WTC11 (cell line): ENCODE data around the gene TMTC2. TPM values are rescaled to one million over a fixed set of nuclear protein-coding genes. Genes with fewer than 3 reads are reported as not detected.

Experiments
- ATAC-seq: fragments of 200-7000 bp; cut with Tn5 transposase; 2 replicates; pipeline ENCODE4 v1.10.0; 2021; ENCODE audit warnings: mild to moderate bottlenecking, moderate library complexity
- CTCF ChIA-PET: fragments of 300-600 bp; sonication (Branson Sonifier 250); formaldehyde crosslinking; loops from one replicate; lab custom pipeline; 2021; ENCODE audit warnings: antibody characterized with exemption; lab: Charles Lee
- POLR2A ChIA-PET: fragments of 350-600 bp; sonication (Branson Sonifier 250); formaldehyde crosslinking; loops from one replicate; lab custom pipeline; 2021; ENCODE audit warnings: antibody characterized with exemption; lab: Charles Lee
- DNase-seq: peaks from one replicate; pipeline ENCODE4 v3.0.0; 2021; ENCODE audit warnings: low spot score
- H3K27ac Mint-ChIP-seq: 2 replicates; pipeline ENCODE4 v1.8.0; 2021; ENCODE audit warnings: mixed read lengths
- H3K27me3 Mint-ChIP-seq: 2 replicates; pipeline ENCODE4 v1.8.0; 2021; ENCODE audit warnings: low read depth, mild to moderate bottlenecking, moderate library complexity, mixed read lengths
- H3K36me3 Mint-ChIP-seq: 2 replicates; pipeline ENCODE4 v1.8.0; 2021; ENCODE audit warnings: mixed read lengths
- H3K4me1 Mint-ChIP-seq: 2 replicates; pipeline ENCODE4 v1.8.0; 2022; ENCODE audit warnings: mixed read lengths
- H3K4me3 Mint-ChIP-seq: 2 replicates; pipeline ENCODE4 v1.8.0; 2021; ENCODE audit warnings: mild to moderate bottlenecking, moderate library complexity, mixed read lengths
- H3K9me3 Mint-ChIP-seq: 2 replicates; pipeline ENCODE4 v1.8.0; 2021; ENCODE audit warnings: mixed read lengths
- AR ChIP-seq: fragments of 250-450 bp; sonication (Bioruptor Pico); IDR thresholded peaks from 2 replicates; pipeline ENCODE4 v1.9.0; 2021; ENCODE audit warnings: mild to moderate bottlenecking
- ATF3 ChIP-seq: sonication (generic); formaldehyde crosslinking; conservative IDR thresholded peaks from 2 replicates; pipeline ENCODE4 v1.8.1; 2022; ENCODE audit warnings: mild to moderate bottlenecking, missing genetic modification reagents
- E2F1 ChIP-seq: sonication (generic); formaldehyde crosslinking; IDR thresholded peaks from 2 replicates; pipeline ENCODE4 v1.8.0; 2022; ENCODE audit warnings: mild to moderate bottlenecking, missing genetic modification reagents
- ETV6 ChIP-seq: sonication (generic); formaldehyde crosslinking; IDR thresholded peaks from 2 replicates; pipeline ENCODE4 v1.8.1; 2022; ENCODE audit warnings: mild to moderate bottlenecking, missing genetic modification reagents
- FOXK1 ChIP-seq: sonication (generic); formaldehyde crosslinking; IDR thresholded peaks from 2 replicates; pipeline ENCODE4 v1.8.0; 2022; ENCODE audit warnings: mild to moderate bottlenecking, moderate library complexity, missing genetic modification reagents
- GTF2I ChIP-seq: fragments of 250-450 bp; sonication (Bioruptor Pico); conservative IDR thresholded peaks from 2 replicates; pipeline ENCODE4 v1.4.0; 2021; ENCODE audit warnings: mild to moderate bottlenecking
- PREB ChIP-seq: sonication (generic); formaldehyde crosslinking; IDR thresholded peaks from 2 replicates; pipeline ENCODE4 v1.8.1; 2022; ENCODE audit warnings: mild to moderate bottlenecking, missing genetic modification reagents, moderate library complexity, borderline replicate concordance
- TP53 ChIP-seq: sonication (generic); formaldehyde crosslinking; IDR thresholded peaks from 2 replicates; pipeline ENCODE4 v1.8.1; 2023; ENCODE audit warnings: mild to moderate bottlenecking, missing genetic modification reagents
- USF2 ChIP-seq: sonication (generic); formaldehyde crosslinking; IDR thresholded peaks from 2 replicates; pipeline ENCODE4 v1.8.1; 2023; ENCODE audit warnings: mild to moderate bottlenecking, missing genetic modification reagents, moderate library complexity
- ZMAT4 ChIP-seq: fragments of 250-450 bp; sonication (Bioruptor Pico); IDR thresholded peaks from 2 replicates; pipeline ENCODE4 v1.9.0; 2021; ENCODE audit warnings: mild to moderate bottlenecking
- ZNF512 ChIP-seq: sonication (generic); formaldehyde crosslinking; IDR thresholded peaks from 2 replicates; pipeline ENCODE4 v1.8.1; 2022; ENCODE audit warnings: missing genetic modification reagents, borderline replicate concordance
- ZNF671 ChIP-seq: fragments of 250-450 bp; sonication (Bioruptor Pico); IDR thresholded peaks from 2 replicates; pipeline ENCODE4 v1.8.0; 2021; ENCODE audit warnings: mild to moderate bottlenecking
- total RNA-seq: library from RNA; stranded (reverse); gene quantifications from 3 replicates; pipeline ENCODE4 v1.2.3, GENCODE V29; 2021

TMTC2 gene
- total RNA-seq, 1 experiment from 2014 or later: 6.4 TPM

GRCh38 chr12:83156815-83157214, 470.1 kb downstream of the TMTC2 start:
- H3K27me3 Mint-ChIP-seq: no peaks in the 10 kb centered on the region
- ATAC-seq (no peak; the same call in 1 of the 2 replicates), DNase-seq (no peak)
- no peak for TF ChIP-seq E2F1 (CRISPR knock-in tag)
- TF ChIP-seq ZMAT4 (CRISPR knock-in tag): no peak
- TF ChIP-seq FOXK1 (CRISPR knock-in tag): no peak
- TF ChIP-seq TP53 (CRISPR knock-in tag): no peak
- TF ChIP-seq ZNF512 (CRISPR knock-in tag): no peak
- TF ChIP-seq PREB (CRISPR knock-in tag): no peak
- no peak for TF ChIP-seq AR
- TF ChIP-seq, all 79 proteins: peak for 0
- Mint-ChIP-seq H3K27ac (no peak overlapping the region), H3K36me3 (no peaks in the 10 kb centered on the region), H3K9me3 (no peaks in the 10 kb centered on the region), H3K4me1 (peaks cover 13% of the 10 kb centered on the region), H3K4me3 (no peak overlapping the region)
- POLR2A ChIA-PET: no interaction called here
- CTCF ChIA-PET: interaction anchor here (0.6 kb wide), 1 partner anchor 405 kb away, joined by 3 read pairs; no protein-coding TSS in a partner anchor

- Mint-ChIP-seq H3K9me3 (no peaks in the 10 kb centered on the region), H3K4me1 (peaks cover 7% of the 10 kb centered on the region), H3K4me3 (no peak overlapping the region), H3K36me3 (no peaks in the 10 kb centered on the region), H3K27me3 (no peaks in the 10 kb centered on the region), H3K27ac (no peak overlapping the region)
- no peak for TF ChIP-seq ETV6 (CRISPR knock-in tag)
- TF ChIP-seq ZNF671: no peak
- no peak for DNase-seq
- ATAC-seq: no peak
- ChIA-PET CTCF (no interaction called here), POLR2A (no interaction called here)
These were observed 470.9 kb downstream of the TMTC2 start for GRCh38 chr12:83157604-83158003.

- Mint-ChIP-seq H3K4me1 (no peaks in the 10 kb centered on the region), H3K9me3 (no peaks in the 10 kb centered on the region), H3K4me3 (no peak overlapping the region), H3K27ac (no peak overlapping the region), H3K36me3 (no peaks in the 10 kb centered on the region), H3K27me3 (no peaks in the 10 kb centered on the region)
- TF ChIP-seq ZMAT4 (CRISPR knock-in tag) (no peak), USF2 (CRISPR knock-in tag) (no peak), ATF3 (CRISPR knock-in tag) (no peak), GTF2I (CRISPR knock-in tag) (no peak), AR (no peak)
- DNase-seq: no peak
- ATAC-seq: no peak
- POLR2A ChIA-PET: no interaction called here
- CTCF ChIA-PET: no interaction called here
These were observed 472.0 kb downstream of the TMTC2 start for GRCh38 chr12:83158613-83159207.
